ENCODE results near the gene MISP3.

GRCh38 chr19:14059652-14060155 is 12.9 kb upstream of the MISP3 start:
- no peak for TF ChIP-seq CTCF (optimal IDR thresholded peaks at IDR 0.05 in 1 of 3, IDR thresholded peaks at IDR 0.05 in 1 of 3, conservative IDR thresholded peaks at IDR 0.05 in 1 of 3; ENCODE audit: extremely low read depth in 1 of 3, insufficient read depth in 2 of 3, low read length in 3 of 3)
- TF ChIP-seq EZH2 (IDR thresholded peaks at IDR 0.05; ENCODE audit: low read length): no peak
